CD1c-positive myeloid dendritic cell (primary cell): Measurements from ENCODE around the gene RBMX.
"Not testable (repeated sequence)": the region's sequence is repeated elsewhere in the genome, so short reads cannot be mapped to it uniquely, and the experiment has no call there.

Experiments
- DNase-seq: peaks from one replicate; pipeline ENCODE4 v3.0.0-alpha.2; 2016; ENCODE audit errors: extremely low spot score

Gene RBMX

GRCh38 chrX:136878423-136878822, 2.1 kb downstream of the RBMX start:
- no peak for DNase-seq

- DNase-seq = not testable (repeated sequence)
Measured at GRCh38 chrX:136874114-136874513, 6.4 kb downstream of the RBMX start.

- DNase-seq = not testable (repeated sequence)
Measured at GRCh38 chrX:136873210-136873609, 7.3 kb downstream of the RBMX start.

- DNase-seq = no peak
Measured at GRCh38 chrX:136872091-136872700, 8.3 kb downstream of the RBMX start.

GRCh38 chrX:136870064-136870463, 10.5 kb downstream of the RBMX start:
- DNase-seq = no peak

GRCh38 chrX:136868283-136869055, 12.1 kb downstream of the RBMX start:
- DNase-seq = no peak

GRCh38 chrX:136867518-136867917, 13.0 kb downstream of the RBMX start:
- DNase-seq = no peak

- no peak for DNase-seq
Measured at GRCh38 chrX:136867096-136867491, 13.4 kb downstream of the RBMX start.

- no peak for DNase-seq
Measured at GRCh38 chrX:136866337-136867095, 14.0 kb downstream of the RBMX start.

- no peak for DNase-seq
Measured at GRCh38 chrX:136865270-136866158, 15.0 kb downstream of the RBMX start.

- no peak for DNase-seq
Measured at GRCh38 chrX:136863826-136864225, 16.7 kb downstream of the RBMX start.

- no peak for DNase-seq
Measured at GRCh38 chrX:136862546-136862945, 18.0 kb downstream of the RBMX start.

- no peak for DNase-seq
Measured at GRCh38 chrX:136861877-136862276, 18.6 kb downstream of the RBMX start.

- no peak for DNase-seq
Measured at GRCh38 chrX:136858007-136858756, 22.3 kb downstream of the RBMX start.

GRCh38 chrX:136856551-136856950, 24.0 kb downstream of the RBMX start:
- peak; percentile 74 for DNase-seq

- DNase-seq = no peak
Measured at GRCh38 chrX:136856050-136856449, 24.5 kb downstream of the RBMX start.

GRCh38 chrX:136851526-136851925, 29.0 kb downstream of the RBMX start:
- DNase-seq = no peak

GRCh38 chrX:136850441-136851175, 29.9 kb downstream of the RBMX start:
- peak; percentile 21 for DNase-seq

GRCh38 chrX:136849395-136849794, 31.1 kb downstream of the RBMX start:
- DNase-seq = no peak

GRCh38 chrX:136847874-136848273, 32.7 kb downstream of the RBMX start:
- no peak for DNase-seq
